Measurements from ENCODE around the gene NTNG2.

Gene NTNG2

GRCh38 chr9:132201780-132202703 is 40.2 kb downstream of the NTNG2 start:
- Histone ChIP-seq H3K4me3 (ENCODE audit: low read depth, low read length) (no peak overlapping the region), H3K27me3 (replicated peaks) (peaks cover 12% of the 10 kb centered on the region), H3K36me3 (replicated peaks) (no peaks in the 10 kb centered on the region), H3K27ac (no peak overlapping the region)
- TF ChIP-seq CTCF (IDR thresholded peaks at IDR 0.05; ENCODE audit: low read depth, low read length, missing control alignments) = no peak
- in situ Hi-C loops (cut with HindIII; ENCODE audit: low pct_ligation_motif_present, low sequenced_read_pairs) = no loop called here
- no peak for DNase-seq

GRCh38 chr9:132204883-132205282 is 43.0 kb downstream of the NTNG2 start:
- H3K36me3 ChIP-seq (replicated peaks) = no peaks in the 10 kb centered on the region
- no peak overlapping the region for H3K4me3 ChIP-seq (ENCODE audit: low read depth, low read length)
- in situ Hi-C loops (cut with HindIII; ENCODE audit: low pct_ligation_motif_present, low sequenced_read_pairs) = no loop called here
- peaks cover 12% of the 10 kb centered on the region for H3K27me3 ChIP-seq (replicated peaks)
- no peak overlapping the region for H3K27ac ChIP-seq
- TF ChIP-seq CTCF (IDR thresholded peaks at IDR 0.05; ENCODE audit: low read depth, low read length, missing control alignments) = no peak
- no peak for DNase-seq

GRCh38 chr9:132207215-132207614 is 45.4 kb downstream of the NTNG2 start:
- Histone ChIP-seq H3K27me3 (replicated peaks) (peaks cover 7% of the 10 kb centered on the region), H3K27ac (no peak overlapping the region), H3K36me3 (replicated peaks) (no peaks in the 10 kb centered on the region), H3K4me3 (ENCODE audit: low read depth, low read length) (no peak overlapping the region)
- in situ Hi-C loops (cut with HindIII; ENCODE audit: low pct_ligation_motif_present, low sequenced_read_pairs) = no loop called here
- TF ChIP-seq CTCF (IDR thresholded peaks at IDR 0.05; ENCODE audit: low read depth, low read length, missing control alignments) = no peak
- DNase-seq = no peak

GRCh38 chr9:132207839-132208615 is 46.2 kb downstream of the NTNG2 start:
- no peaks in the 10 kb centered on the region for H3K36me3 ChIP-seq (replicated peaks)
- H3K27ac ChIP-seq = no peak overlapping the region
- in situ Hi-C loops (cut with HindIII; ENCODE audit: low pct_ligation_motif_present, low sequenced_read_pairs) = no loop called here
- TF ChIP-seq CTCF (IDR thresholded peaks at IDR 0.05; ENCODE audit: low read depth, low read length, missing control alignments) = no peak
- no peak for DNase-seq
- peaks cover 1% of the 10 kb centered on the region for H3K27me3 ChIP-seq (replicated peaks)
- H3K4me3 ChIP-seq (ENCODE audit: low read depth, low read length) = no peak overlapping the region

- no peak for DNase-seq
- no peaks in the 10 kb centered on the region for H3K27me3 ChIP-seq (replicated peaks)
- H3K36me3 ChIP-seq (replicated peaks) = no peaks in the 10 kb centered on the region
Observed at GRCh38 chr9:132209228-132209627, 47.4 kb downstream of the NTNG2 start.

More at GRCh38 chr9:132209228-132209627, 47.4 kb downstream of the NTNG2 start:
- Histone ChIP-seq H3K4me3 (ENCODE audit: low read depth, low read length) (no peak overlapping the region), H3K27ac (no peak overlapping the region)
- in situ Hi-C loops (cut with HindIII; ENCODE audit: low pct_ligation_motif_present, low sequenced_read_pairs) = no loop called here
- no peak for TF ChIP-seq CTCF (IDR thresholded peaks at IDR 0.05; ENCODE audit: low read depth, low read length, missing control alignments)
